T-helper 1 cell treated with Interleukin-12 subunit alpha and Interleukin-12 subunit beta and Interleukin-4 antibody, amounts not matched to agents 30 ng/mL and 1 ng/mL, for 36 hours (primary cell): ENCODE data around the gene MPRIP. TPM values are rescaled to one million over a fixed set of nuclear protein-coding genes. Genes with fewer than 3 reads are reported as not detected.
"Not testable (repeated sequence)": the region's sequence is repeated elsewhere in the genome, so short reads cannot be mapped to it uniquely, and the experiment has no call there.

ENCODE experiments used
- intact Hi-C: fragments of 100-400 bp; cut with micrococcal nuclease; formaldehyde crosslinking; loops from one replicate; pipeline ENCODE4 v1.15.1; 2024
- total RNA-seq: library from RNA; stranded (reverse); gene quantifications from 2 replicates; pipeline ENCODE4 v1.2.3, GENCODE V29; 2022

Gene MPRIP
- total RNA-seq, 1 donor from 2014 or later = 212 TPM

DNA sequence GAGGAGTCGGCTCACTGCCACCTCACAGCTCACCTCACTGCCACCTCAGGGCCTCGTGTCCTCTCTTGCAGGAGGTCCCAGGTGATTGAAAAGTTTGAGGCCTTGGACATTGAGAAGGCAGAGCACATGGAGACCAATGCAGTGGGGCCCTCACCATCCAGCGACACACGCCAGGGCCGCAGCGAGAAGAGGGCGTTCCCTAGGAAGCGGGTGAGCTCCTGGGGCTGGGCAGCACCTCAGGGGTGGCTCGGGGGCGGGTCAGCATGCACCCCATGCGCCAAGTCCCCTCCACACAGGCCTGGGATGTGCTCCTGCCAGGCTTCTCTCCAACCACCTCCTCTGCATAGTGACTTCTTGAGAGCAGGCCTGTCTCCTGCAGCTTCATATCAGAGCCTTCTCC, 100.3 kb downstream of the MPRIP start:
- intact Hi-C loops = loop anchor here (1.0 to 2.0 kb wide), 4 partner anchors 64 to 213 kb away; partner anchors contain the start of genes FLCN and PLD6

GRCh38 chr17:17143501-17143900, 101.2 kb downstream of the MPRIP start:
- intact Hi-C loops = loop anchor here (2.0 kb wide), 1 partner anchor 93 kb away; the partner anchor contains the start of gene FLCN

DNA sequence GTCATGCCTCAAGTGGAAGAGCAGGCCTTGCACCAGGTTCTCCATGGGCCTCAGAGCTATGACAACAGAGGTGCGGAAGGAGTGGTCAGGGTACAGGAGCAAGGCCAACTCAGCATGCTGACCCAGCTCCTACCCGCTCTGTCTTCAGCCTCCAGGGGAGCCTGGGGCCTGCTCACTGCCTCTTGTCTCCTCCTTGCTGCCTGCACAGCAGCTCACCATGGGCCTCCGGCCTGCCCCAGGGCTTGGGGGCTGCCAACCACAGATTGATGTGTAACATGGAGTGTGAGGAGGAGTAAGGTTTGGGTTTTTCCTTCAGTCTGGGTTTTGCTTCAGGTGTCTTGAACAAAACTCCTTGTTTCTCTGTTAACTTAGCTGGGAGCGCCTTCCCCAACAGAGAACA, 101.8 kb downstream of the MPRIP start:
- intact Hi-C loops = no loop called here

- intact Hi-C loops = no loop called here
Measured at GRCh38 chr17:17144916-17145665, 102.8 kb downstream of the MPRIP start.

DNA sequence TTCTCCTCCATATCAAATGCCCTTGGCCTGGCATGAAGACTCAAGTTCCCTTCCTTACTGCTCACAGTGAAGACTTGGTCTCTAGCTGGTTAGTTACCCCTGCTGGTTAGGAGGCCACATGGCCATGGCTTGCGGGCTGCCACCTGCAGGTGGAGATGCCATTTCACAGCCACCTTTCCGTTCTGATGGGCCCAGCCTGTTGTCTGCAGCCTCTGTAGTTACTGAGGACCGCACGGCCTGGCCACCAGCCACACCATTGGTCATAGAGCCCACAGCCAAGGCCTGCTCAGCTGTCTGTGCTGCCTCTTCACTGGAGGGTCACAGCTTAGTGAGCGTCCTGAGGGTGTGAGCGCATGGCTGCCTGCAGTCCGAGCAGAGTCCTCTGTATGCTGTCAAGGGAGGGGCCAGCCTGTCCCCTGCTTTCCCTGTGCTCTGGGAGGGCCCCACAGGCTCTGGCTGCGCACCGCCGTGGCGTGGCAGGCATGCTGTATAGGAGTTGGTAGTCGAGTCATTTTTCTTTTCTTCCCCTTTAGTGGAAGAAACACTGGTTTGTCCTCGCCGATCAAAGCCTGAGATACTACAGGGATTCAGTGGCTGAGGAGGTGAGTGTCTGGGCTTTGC, 104.6 kb downstream of the MPRIP start:
- intact Hi-C loops = loop anchor here (1.0 kb wide), 1 partner anchor 145 kb away; no protein-coding TSS in a partner anchor

- intact Hi-C loops = no loop called here
Measured at GRCh38 chr17:17147821-17148220, 105.6 kb downstream of the MPRIP start.

- intact Hi-C loops = loop anchor here (1.0 kb wide), 1 partner anchor 30 kb away; no protein-coding TSS in a partner anchor
Measured at GRCh38 chr17:17149520-17150447, 107.5 kb downstream of the MPRIP start.

- intact Hi-C loops = loop anchor here (1.0 kb wide), 1 partner anchor 29 kb away; no protein-coding TSS in a partner anchor
Measured at GRCh38 chr17:17150448-17150800, 108.2 kb downstream of the MPRIP start.

DNA sequence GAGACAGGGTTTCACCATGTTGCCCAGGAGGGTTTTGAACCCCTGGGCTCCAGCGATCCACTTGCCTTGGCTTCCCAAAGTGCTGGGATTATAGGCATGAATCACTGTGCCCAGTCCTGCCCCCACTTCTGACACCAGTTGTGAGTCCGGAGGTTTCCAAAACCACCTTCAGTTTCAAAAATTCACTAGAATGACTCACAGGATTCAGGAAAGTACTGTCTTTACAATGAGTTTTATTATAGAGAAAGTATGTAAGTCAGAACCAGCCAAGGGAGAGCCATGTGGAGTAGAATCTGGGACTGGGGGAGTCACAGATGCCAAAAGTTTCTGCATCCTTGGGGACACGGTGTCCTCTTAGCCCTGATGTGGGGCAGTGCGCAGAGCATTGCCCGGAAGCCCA, 108.8 kb downstream of the MPRIP start:
- intact Hi-C loops = no loop called here

- intact Hi-C loops = no loop called here
Measured at GRCh38 chr17:17151541-17151940, 109.3 kb downstream of the MPRIP start.

DNA sequence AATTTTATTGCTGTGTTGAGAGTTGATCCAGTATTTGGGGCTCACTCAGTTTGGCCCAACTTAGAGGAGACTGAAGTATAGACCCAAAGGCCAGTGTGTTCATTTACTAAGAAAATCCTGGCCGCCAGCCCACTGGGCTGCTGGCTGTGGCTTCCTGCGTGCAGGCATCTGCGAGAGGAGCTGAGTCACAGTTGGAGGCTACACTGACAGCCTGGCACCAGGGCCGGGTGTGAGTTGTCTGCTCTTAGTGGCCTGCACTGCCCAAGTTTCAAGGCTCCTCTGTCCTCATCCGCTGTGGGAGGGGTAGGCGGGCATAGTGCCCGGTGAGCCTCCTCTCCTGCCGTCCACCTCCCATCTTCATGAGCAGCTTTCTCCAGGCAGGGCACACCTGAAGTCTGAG, 109.7 kb downstream of the MPRIP start:
- intact Hi-C loops = no loop called here

DNA sequence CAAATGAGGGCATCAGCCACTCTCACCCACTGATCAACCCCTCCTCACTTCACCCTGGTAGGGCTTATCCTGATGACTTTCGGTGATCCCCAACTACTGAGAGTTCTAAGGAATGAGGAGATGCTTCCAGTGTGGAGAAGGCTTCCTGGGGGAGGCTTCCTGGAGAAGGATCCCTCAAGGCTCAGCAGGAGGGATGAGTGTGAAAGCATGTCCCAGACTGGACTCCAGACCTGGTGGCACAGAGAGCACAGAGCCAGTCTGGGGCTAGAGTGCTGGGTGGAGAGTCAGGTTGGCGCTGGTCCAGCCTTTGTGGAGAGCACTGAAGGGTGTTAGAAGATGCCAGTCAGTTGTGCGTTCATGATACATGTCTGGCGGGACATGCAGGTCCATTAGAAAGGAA, 110.1 kb downstream of the MPRIP start:
- intact Hi-C loops = no loop called here

DNA sequence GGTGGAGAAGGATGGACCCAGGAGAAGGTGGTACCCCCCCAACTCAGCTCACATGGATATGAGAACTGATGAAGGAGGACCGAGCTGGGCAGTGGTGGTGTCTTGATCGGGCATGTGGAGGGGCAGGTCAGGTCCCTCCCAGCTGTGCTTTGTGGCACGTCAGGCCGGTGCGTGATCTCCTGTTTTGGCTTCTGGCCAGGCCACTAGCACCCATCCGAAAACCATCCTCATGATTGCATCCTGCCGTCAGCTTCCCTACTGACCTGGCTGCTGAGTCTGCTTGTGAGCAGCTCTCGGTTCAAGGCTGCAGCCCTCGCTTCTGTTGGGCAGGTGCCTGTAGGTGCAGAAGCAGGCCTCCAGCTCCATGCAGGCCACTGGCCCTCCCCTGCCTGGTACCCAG, 110.8 kb downstream of the MPRIP start:
- intact Hi-C loops = no loop called here

- intact Hi-C loops = loop anchor here (2.0 kb wide), 1 partner anchor 83 kb away; the partner anchor contains the start of gene FLCN
Measured at GRCh38 chr17:17153709-17154108, 111.5 kb downstream of the MPRIP start.

GRCh38 chr17:17154556-17154955, 112.3 kb downstream of the MPRIP start:
- intact Hi-C loops = loop anchor here (2.0 kb wide), 1 partner anchor 82 kb away; the partner anchor contains the start of gene FLCN

- intact Hi-C loops = loop anchor here (2.0 kb wide), 1 partner anchor 82 kb away; the partner anchor contains the start of gene FLCN
Measured at GRCh38 chr17:17154981-17155380, 112.7 kb downstream of the MPRIP start.

DNA sequence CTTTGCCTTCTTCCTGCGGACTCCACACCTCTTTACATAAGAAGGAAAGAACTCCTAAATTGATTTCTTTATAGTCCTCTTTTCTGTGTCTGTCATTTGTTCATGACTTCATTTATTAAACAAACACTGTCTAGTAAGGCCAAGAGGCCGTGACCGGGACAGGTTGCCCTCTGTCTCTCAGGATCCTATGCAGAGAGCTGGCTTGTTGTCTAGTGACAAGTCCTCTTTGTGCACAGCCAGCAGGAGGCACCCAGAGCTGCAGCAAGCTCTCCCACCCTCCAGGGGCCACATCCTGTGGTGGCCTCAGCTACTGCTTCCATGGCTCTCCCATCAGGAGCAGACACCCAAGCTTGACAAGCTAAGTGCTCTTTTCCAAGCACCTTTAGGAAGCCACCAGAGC, 113.3 kb downstream of the MPRIP start:
- intact Hi-C loops = loop anchor here (2.0 kb wide), 1 partner anchor 81 kb away; the partner anchor contains the start of gene FLCN

DNA sequence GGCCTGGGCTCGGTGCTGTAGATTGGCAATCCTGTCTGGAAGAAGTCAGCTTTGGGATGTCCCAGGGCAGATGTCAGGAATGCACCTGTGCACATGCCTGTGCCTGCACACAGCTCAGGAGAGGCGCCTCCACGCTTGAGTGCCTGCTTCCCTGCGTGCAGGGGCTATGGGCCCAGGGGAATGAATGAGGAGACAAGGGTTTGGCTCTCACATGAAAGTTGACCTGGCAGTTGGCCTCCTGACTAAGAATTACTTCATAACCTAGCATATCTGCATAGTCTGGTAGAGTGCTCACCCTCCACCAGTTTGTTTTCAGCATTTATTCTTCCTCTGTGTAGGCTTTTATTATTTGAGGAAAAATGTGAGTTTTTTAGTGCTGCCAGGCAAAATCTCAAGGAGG, 113.8 kb downstream of the MPRIP start:
- intact Hi-C loops = no loop called here

- intact Hi-C loops = no loop called here
Measured at GRCh38 chr17:17156511-17156910, 114.3 kb downstream of the MPRIP start.

DNA sequence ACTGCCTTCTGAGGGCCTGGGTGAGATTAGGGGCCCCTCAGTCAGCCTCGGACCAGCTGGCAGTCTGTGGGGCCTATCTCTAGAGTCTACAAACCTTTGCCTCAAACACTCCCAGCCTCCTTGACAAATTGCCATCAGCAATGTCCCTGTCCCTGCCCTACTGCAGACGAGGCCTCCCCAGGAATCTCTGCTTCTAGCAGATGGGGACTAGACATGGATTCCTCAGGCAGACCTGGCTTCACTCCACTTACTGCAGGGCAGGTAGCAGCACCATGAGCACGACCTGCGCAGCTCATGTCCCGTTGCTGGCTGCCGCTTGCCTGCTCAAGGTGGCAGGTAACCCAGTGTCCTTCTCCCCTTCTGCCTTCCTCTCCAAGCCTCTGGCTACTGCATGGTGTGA, 114.8 kb downstream of the MPRIP start:
- intact Hi-C loops = no loop called here

- intact Hi-C loops = not testable (repeated sequence)
Measured at GRCh38 chr17:17158506-17158905, 116.2 kb downstream of the MPRIP start.
